ENCODE measurements around the gene TNS3.

Gene TNS3

DNA sequence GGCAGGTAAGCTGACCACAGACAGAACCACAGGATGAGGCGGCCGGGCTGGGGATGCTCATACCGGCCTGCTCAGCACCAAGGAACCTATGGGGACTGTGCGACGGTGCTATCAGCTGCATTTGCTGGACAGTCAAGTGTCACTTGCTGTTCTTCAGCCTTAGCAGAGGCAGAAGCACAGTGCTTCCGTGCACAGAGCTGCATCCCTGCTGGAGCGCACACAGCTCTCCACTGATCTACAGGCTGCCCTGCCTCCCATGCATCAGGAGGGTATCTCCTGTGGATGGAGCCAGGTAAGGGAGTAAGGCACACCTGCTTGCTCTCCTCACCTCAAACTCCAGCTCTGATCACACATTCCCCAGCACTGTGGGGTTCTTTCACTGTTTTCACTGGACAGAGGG, 97.5 kb downstream of the TNS3 start:
- Histone ChIP-seq H3K36me3 (ENCODE audit: control insufficient read depth, insufficient read depth, low read length) (no peaks in the 10 kb centered on the region), H3K9ac (ENCODE audit: low read length) (no peak overlapping the region), H3K4me1 (ENCODE audit: control insufficient read depth, insufficient read depth, low read length) (peaks cover 81% of the 10 kb centered on the region), H3K27me3 (ENCODE audit: control insufficient read depth, insufficient read depth, low read length) (no peaks in the 10 kb centered on the region), H3K4me3 (ENCODE audit: low read length) (no peak overlapping the region), H3K9me3 (ENCODE audit: control insufficient read depth, low read length) (no peaks in the 10 kb centered on the region)

GRCh38 chr7:47483604-47484273, 98.2 kb downstream of the TNS3 start:
- Histone ChIP-seq H3K9ac (ENCODE audit: low read length) (no peak overlapping the region), H3K36me3 (ENCODE audit: control insufficient read depth, insufficient read depth, low read length) (no peaks in the 10 kb centered on the region), H3K27me3 (ENCODE audit: control insufficient read depth, insufficient read depth, low read length) (no peaks in the 10 kb centered on the region), H3K4me3 (ENCODE audit: low read length) (no peak overlapping the region), H3K9me3 (ENCODE audit: control insufficient read depth, low read length) (no peaks in the 10 kb centered on the region), H3K4me1 (ENCODE audit: control insufficient read depth, insufficient read depth, low read length) (peaks cover 86% of the 10 kb centered on the region)

DNA sequence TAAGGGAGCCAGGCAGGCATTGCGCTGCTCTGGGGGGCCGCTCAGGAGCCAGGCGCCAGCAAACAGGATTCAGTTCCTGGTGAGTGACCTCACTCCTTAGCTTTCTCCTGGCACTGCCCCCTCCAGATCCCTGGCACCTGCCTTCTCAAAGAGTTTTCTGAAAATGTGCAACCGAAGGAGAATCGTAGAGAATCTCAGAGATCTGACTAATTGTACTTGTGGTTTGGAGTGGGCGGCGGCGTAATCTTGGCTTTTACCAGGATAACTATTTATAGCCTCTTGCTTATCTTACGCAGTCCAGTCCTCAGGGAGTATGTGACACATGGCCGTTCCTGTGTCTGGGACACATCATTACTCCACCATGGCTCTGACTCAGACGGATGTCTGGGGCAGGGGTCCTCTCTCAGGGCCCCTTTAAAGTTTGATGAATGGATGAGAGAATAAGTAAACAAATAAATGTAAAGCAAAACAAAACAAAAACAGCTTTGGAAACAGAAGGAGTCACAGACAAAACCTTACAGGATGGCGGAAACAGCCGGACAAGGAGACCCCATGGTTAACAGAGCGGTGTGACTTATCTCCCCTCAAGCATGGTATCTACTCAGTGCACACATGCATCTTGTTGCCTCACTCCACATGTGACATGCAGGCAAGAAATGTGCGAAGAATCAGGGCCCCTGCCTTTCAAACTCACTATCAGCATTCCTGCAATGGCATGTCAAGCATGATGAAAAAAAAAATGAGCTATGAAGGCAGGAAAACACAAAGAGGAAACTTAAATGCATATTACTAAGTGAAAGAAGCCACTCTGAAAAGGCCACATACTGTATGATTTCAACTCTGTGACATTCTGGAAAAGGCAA, 99.7 kb downstream of the TNS3 start:
- Histone ChIP-seq H3K4me3 (ENCODE audit: low read length) (no peak overlapping the region), H3K4me1 (ENCODE audit: control insufficient read depth, insufficient read depth, low read length) (peaks cover 84% of the 10 kb centered on the region), H3K36me3 (ENCODE audit: control insufficient read depth, insufficient read depth, low read length) (no peaks in the 10 kb centered on the region), H3K9me3 (ENCODE audit: control insufficient read depth, low read length) (no peaks in the 10 kb centered on the region), H3K9ac (ENCODE audit: low read length) (peak overlapping the region; percentile 15), H3K27me3 (ENCODE audit: control insufficient read depth, insufficient read depth, low read length) (no peaks in the 10 kb centered on the region)

DNA sequence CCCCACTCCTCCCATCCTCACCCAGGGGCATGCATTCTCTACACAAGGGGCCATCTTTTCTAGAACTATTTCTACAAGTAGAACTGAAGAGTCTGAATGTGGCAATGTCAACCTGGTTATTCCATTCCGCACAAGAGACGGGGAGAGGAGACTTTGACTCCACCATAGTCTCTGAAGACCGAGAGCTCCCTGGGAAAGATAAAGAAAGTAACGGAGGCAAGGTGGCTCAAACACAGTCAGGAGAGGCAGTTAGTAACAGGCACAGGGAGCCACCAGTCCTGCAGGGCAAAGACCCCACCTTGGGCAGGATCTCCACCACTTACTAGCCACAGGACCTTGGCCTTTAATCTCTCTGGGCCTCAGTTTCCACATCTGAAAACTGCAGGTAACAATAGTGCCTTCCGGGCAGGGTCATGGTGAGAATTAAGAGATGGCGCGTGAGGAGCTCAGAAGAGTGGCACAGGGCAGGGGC, 100.3 kb downstream of the TNS3 start:
- H3K4me1 ChIP-seq (ENCODE audit: control insufficient read depth, insufficient read depth, low read length): peaks cover 88% of the 10 kb centered on the region

GRCh38 chr7:47480576-47481538, 101.1 kb downstream of the TNS3 start:
- Histone ChIP-seq H3K36me3 (ENCODE audit: control insufficient read depth, insufficient read depth, low read length) (no peaks in the 10 kb centered on the region), H3K27me3 (ENCODE audit: control insufficient read depth, insufficient read depth, low read length) (no peaks in the 10 kb centered on the region), H3K9me3 (ENCODE audit: control insufficient read depth, low read length) (no peaks in the 10 kb centered on the region), H3K4me1 (ENCODE audit: control insufficient read depth, insufficient read depth, low read length) (peaks cover 88% of the 10 kb centered on the region), H3K4me3 (ENCODE audit: low read length) (no peak overlapping the region), H3K9ac (ENCODE audit: low read length) (no peak overlapping the region)

More for the DNA sequence above, 100.3 kb downstream of the TNS3 start:
- H3K36me3 ChIP-seq (ENCODE audit: control insufficient read depth, insufficient read depth, low read length): no peaks in the 10 kb centered on the region
- no peaks in the 10 kb centered on the region for H3K27me3 ChIP-seq (ENCODE audit: control insufficient read depth, insufficient read depth, low read length)
- no peak overlapping the region for H3K4me3 ChIP-seq (ENCODE audit: low read length)
- H3K9ac ChIP-seq (ENCODE audit: low read length): peak overlapping the region; percentile 15
- no peaks in the 10 kb centered on the region for H3K9me3 ChIP-seq (ENCODE audit: control insufficient read depth, low read length)

DNA sequence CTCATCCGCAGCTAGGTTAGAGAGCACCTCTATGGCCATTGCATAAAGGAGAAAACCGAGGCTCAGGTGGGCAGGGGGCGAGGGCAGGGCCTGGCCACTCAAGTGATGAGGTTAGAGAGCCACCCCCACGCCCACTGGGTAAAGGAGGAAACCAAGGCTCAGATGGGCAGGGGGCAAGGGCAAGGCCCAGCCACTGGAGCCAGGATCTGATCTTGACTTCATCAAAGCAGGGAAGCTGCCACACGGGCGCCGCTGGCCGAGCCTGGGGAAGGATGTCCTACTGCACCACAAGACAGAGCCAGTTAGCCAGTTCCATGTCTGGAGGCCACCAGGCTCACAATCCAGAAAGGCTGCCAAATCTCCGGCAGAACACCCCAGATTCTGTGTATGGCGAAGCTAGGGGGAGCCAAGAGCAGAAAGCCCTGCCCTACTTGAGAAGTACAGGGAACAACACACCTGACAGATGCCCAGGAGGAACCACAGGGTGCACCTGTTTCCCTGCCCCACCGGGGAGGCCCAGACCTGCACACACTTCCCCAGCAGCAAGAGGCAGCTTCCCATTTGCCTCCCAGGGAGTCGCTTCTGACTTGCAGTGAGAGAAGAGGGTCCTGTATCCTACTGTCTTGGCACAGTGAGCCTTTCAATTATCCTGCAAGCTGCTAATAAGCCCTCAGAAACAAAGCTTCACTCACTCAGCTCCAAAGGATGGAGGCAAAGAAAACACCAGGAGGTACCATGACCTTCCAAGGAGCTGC, 101.9 kb downstream of the TNS3 start:
- peaks cover 88% of the 10 kb centered on the region for H3K4me1 ChIP-seq (ENCODE audit: control insufficient read depth, insufficient read depth, low read length)
- H3K9me3 ChIP-seq (ENCODE audit: control insufficient read depth, low read length): no peaks in the 10 kb centered on the region
- no peaks in the 10 kb centered on the region for H3K36me3 ChIP-seq (ENCODE audit: control insufficient read depth, insufficient read depth, low read length)
- H3K4me3 ChIP-seq (ENCODE audit: low read length): no peak overlapping the region
- H3K9ac ChIP-seq (ENCODE audit: low read length): no peak overlapping the region
- no peaks in the 10 kb centered on the region for H3K27me3 ChIP-seq (ENCODE audit: control insufficient read depth, insufficient read depth, low read length)

DNA sequence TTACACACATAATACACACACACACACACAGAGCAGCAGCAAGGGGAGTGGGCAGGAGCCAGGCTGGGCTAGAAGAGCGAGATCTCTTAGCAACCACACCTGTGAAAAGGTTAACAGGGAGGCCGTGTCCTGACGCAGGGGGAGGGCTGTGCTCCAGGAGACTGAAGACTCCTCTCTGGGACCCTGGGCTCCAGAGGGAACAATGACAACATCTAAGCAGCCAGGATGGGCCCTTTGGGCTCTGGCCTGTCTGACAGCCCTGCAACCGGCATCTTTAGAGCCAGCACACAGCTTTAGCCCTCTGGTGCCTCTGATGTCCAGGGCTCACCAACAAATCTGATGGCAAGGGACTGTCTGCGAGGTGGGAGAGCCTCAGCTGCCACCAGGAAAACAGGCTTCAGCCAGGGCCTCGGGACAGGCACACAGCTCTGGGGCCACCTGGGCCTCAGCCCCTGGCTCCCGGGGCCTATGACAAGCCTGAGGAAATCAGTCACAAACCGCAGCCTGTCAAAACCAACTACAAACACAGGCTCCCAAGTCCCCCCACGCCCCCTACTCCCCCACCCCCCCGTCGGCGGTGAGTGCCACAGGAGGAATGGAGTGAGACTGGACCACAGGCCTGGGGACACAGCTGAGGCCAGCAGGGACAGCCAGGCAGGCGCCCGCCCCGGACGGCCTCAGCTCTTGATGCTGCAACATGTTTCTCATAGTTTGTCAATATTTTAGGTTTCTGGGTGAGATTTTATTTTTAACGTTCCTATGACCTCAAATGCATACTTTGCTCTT, 102.8 kb downstream of the TNS3 start:
- Histone ChIP-seq H3K36me3 (ENCODE audit: control insufficient read depth, insufficient read depth, low read length) (no peaks in the 10 kb centered on the region), H3K27me3 (ENCODE audit: control insufficient read depth, insufficient read depth, low read length) (no peaks in the 10 kb centered on the region), H3K4me3 (ENCODE audit: low read length) (no peak overlapping the region), H3K4me1 (ENCODE audit: control insufficient read depth, insufficient read depth, low read length) (peaks cover 88% of the 10 kb centered on the region), H3K9me3 (ENCODE audit: control insufficient read depth, low read length) (no peaks in the 10 kb centered on the region), H3K9ac (ENCODE audit: low read length) (no peak overlapping the region)

GRCh38 chr7:47478017-47478344, 103.9 kb downstream of the TNS3 start:
- Histone ChIP-seq H3K4me1 (ENCODE audit: control insufficient read depth, insufficient read depth, low read length) (peaks cover 91% of the 10 kb centered on the region), H3K27me3 (ENCODE audit: control insufficient read depth, insufficient read depth, low read length) (no peaks in the 10 kb centered on the region), H3K9ac (ENCODE audit: low read length) (no peak overlapping the region), H3K4me3 (ENCODE audit: low read length) (no peak overlapping the region), H3K9me3 (ENCODE audit: control insufficient read depth, low read length) (no peaks in the 10 kb centered on the region), H3K36me3 (ENCODE audit: control insufficient read depth, insufficient read depth, low read length) (no peaks in the 10 kb centered on the region)

GRCh38 chr7:47477191-47478016, 104.5 kb downstream of the TNS3 start:
- Histone ChIP-seq H3K36me3 (ENCODE audit: control insufficient read depth, insufficient read depth, low read length) (no peaks in the 10 kb centered on the region), H3K27me3 (ENCODE audit: control insufficient read depth, insufficient read depth, low read length) (no peaks in the 10 kb centered on the region), H3K4me1 (ENCODE audit: control insufficient read depth, insufficient read depth, low read length) (peaks cover 92% of the 10 kb centered on the region), H3K9ac (ENCODE audit: low read length) (no peak overlapping the region), H3K9me3 (ENCODE audit: control insufficient read depth, low read length) (no peaks in the 10 kb centered on the region), H3K4me3 (ENCODE audit: low read length) (no peak overlapping the region)

GRCh38 chr7:47475880-47476227, 106.1 kb downstream of the TNS3 start:
- Histone ChIP-seq H3K27me3 (ENCODE audit: control insufficient read depth, insufficient read depth, low read length) (no peaks in the 10 kb centered on the region), H3K4me3 (ENCODE audit: low read length) (no peak overlapping the region), H3K36me3 (ENCODE audit: control insufficient read depth, insufficient read depth, low read length) (no peaks in the 10 kb centered on the region), H3K9me3 (ENCODE audit: control insufficient read depth, low read length) (no peaks in the 10 kb centered on the region), H3K4me1 (ENCODE audit: control insufficient read depth, insufficient read depth, low read length) (peaks cover 92% of the 10 kb centered on the region), H3K9ac (ENCODE audit: low read length) (no peak overlapping the region)
